Sigmoid colon (tissue), 4 donors: ENCODE results near the gene CT47C1.
"Not testable (repeated sequence)": the region's sequence is repeated elsewhere in the genome, so short reads cannot be mapped to it uniquely, and the experiment has no call there.

Experiments used
- CTCF ChIP-seq, 4 experiments: fragments of 450-650 bp in 3 of 4; fragments of 200-600 bp in 1 of 4; IDR thresholded peaks; one replicate each; pipeline ENCODE4 v1.5.1; 2016 to 2019; ENCODE audit warnings: antibody characterized with exemption in 4 of 4, mild to moderate bottlenecking in 3 of 4, moderate library complexity in 2 of 4
- EP300 ChIP-seq, 4 donors: sonication (generic); formaldehyde crosslinking; IDR thresholded peaks; one replicate each; pipeline ENCODE4 v1.6.1; 2017; ENCODE audit warnings: antibody characterized with exemption in 4 of 4
- POLR2A ChIP-seq, 2 donors: fragments of 450-650 bp; IDR thresholded peaks; one replicate each; pipeline ENCODE4 v1.6.1; 2016; ENCODE audit warnings: antibody characterized with exemption in 2 of 2, mild to moderate bottlenecking in 2 of 2, moderate library complexity in 2 of 2
- POLR2AphosphoS5 ChIP-seq, 4 donors: sonication (generic); formaldehyde crosslinking; IDR thresholded peaks; one replicate each; pipeline ENCODE4 v1.6.1; 2017; ENCODE audit warnings: antibody characterized with exemption in 4 of 4

- TF ChIP-seq EP300, POLR2A, CTCF, POLR2AphosphoS5 (IDR thresholded peaks at IDR 0.05): not testable (repeated sequence)
These were observed 46.4 kb upstream of the CT47C1 start for GRCh38 chrX:119026344-119026743.
